Right hindlimb (tissue), 1 donor: ENCODE data around the gene SLC22A16.

Source experiments
- DNase-seq: peaks from one replicate; pipeline ENCODE4 v3.0.0-alpha.2; 2018

The SLC22A16 gene

GRCh38 chr6:110446405-110446804 is 30.0 kb downstream of the SLC22A16 start:
- DNase-seq = no peak

GRCh38 chr6:110440026-110440425 is 36.4 kb downstream of the SLC22A16 start:
- DNase-seq = no peak

- no peak for DNase-seq
Observed at GRCh38 chr6:110439356-110439755, 37.1 kb downstream of the SLC22A16 start.

GRCh38 chr6:110434961-110435602 is 41.3 kb downstream of the SLC22A16 start:
- DNase-seq = no peak

- no peak for DNase-seq
Observed at GRCh38 chr6:110432285-110432900, 44.0 kb downstream of the SLC22A16 start.

- no peak for DNase-seq
Observed at GRCh38 chr6:110430741-110431140, 45.7 kb downstream of the SLC22A16 start.

- DNase-seq = no peak
Observed at GRCh38 chr6:110430236-110430635, 46.2 kb downstream of the SLC22A16 start.

GRCh38 chr6:110428153-110428552 is 48.3 kb downstream of the SLC22A16 start:
- no peak for DNase-seq

GRCh38 chr6:110425816-110426215 is 50.6 kb downstream of the SLC22A16 start:
- no peak for DNase-seq

GRCh38 chr6:110422444-110422822 is 54.0 kb downstream of the SLC22A16 start:
- no peak for DNase-seq

- no peak for DNase-seq
Observed at GRCh38 chr6:110421749-110422443, 54.5 kb downstream of the SLC22A16 start.

- DNase-seq = no peak
Observed at GRCh38 chr6:110419028-110419739, 57.2 kb downstream of the SLC22A16 start.

- DNase-seq = no peak
Observed at GRCh38 chr6:110418594-110418993, 57.8 kb downstream of the SLC22A16 start.

GRCh38 chr6:110415086-110415916 is 61.1 kb downstream of the SLC22A16 start, which contains the start of gene DDO:
Gene DDO, minus strand, starts transcription at chr6:110415575. Its CDS starts 2,113 bp downstream, at chr6:110413462.
- no peak for DNase-seq

- no peak for DNase-seq
Observed at GRCh38 chr6:110414669-110415068, 61.7 kb downstream of the SLC22A16 start.

GRCh38 chr6:110412360-110412759 is 64.1 kb downstream of the SLC22A16 start:
- no peak for DNase-seq

- no peak for DNase-seq
Observed at GRCh38 chr6:110410511-110410910, 65.9 kb downstream of the SLC22A16 start.

GRCh38 chr6:110409794-110410193 is 66.6 kb downstream of the SLC22A16 start:
- no peak for DNase-seq

- no peak for DNase-seq
Observed at GRCh38 chr6:110408901-110409300, 67.5 kb downstream of the SLC22A16 start.

- DNase-seq = no peak
Observed at GRCh38 chr6:110404607-110405006, 71.8 kb downstream of the SLC22A16 start.

GRCh38 chr6:110401585-110402176 is 74.7 kb downstream of the SLC22A16 start:
- no peak for DNase-seq

- no peak for DNase-seq
Observed at GRCh38 chr6:110400208-110400607, 76.2 kb downstream of the SLC22A16 start.
